Mucosa of rectum (tissue), 2 donors: ENCODE results near the gene EEF1B2.
"Not testable (repeated sequence)": the region's sequence is repeated elsewhere in the genome, so short reads cannot be mapped to it uniquely, and the experiment has no call there.

Experiments
- H3K27ac ChIP-seq, 2 donors: one replicate each; pipeline ENCODE4 v1.7.0; 2013; ENCODE audit warnings: inconsistent platforms in 2 of 2, low read depth in 2 of 2, low read length in 2 of 2
- H3K27me3 ChIP-seq, 2 donors: one replicate each; pipeline ENCODE4 v1.7.0; 2013; ENCODE audit warnings: low read length in 2 of 2; ENCODE audit not compliant: control insufficient read depth in 2 of 2, insufficient read depth in 2 of 2
- H3K36me3 ChIP-seq, 2 donors: one replicate each; pipeline ENCODE4 v1.7.0; 2013; ENCODE audit warnings: low read length in 2 of 2; ENCODE audit not compliant: control insufficient read depth in 2 of 2, insufficient read depth in 2 of 2
- H3K4me1 ChIP-seq, 2 donors: one replicate each; pipeline ENCODE4 v1.7.0; 2013; ENCODE audit warnings: low read length in 2 of 2, mild to moderate bottlenecking in 1 of 2; ENCODE audit not compliant: control insufficient read depth in 2 of 2, insufficient read depth in 2 of 2
- H3K4me3 ChIP-seq, 2 donors: one replicate each; pipeline ENCODE4 v1.7.0; 2013; ENCODE audit warnings: low read length in 2 of 2
- H3K9ac ChIP-seq, 2 donors: one replicate each; pipeline ENCODE4 v1.7.0; 2013; ENCODE audit warnings: low read length in 2 of 2, low read depth in 1 of 2, mild to moderate bottlenecking in 1 of 2
- H3K9me3 ChIP-seq, 2 donors: one replicate each; pipeline ENCODE4 v1.7.0; 2013; ENCODE audit warnings: low read length in 2 of 2; ENCODE audit not compliant: control insufficient read depth in 2 of 2
- donor health status: healthy.
- donor health status: Normal muscosa, but diverticular disease.

Gene EEF1B2

DNA sequence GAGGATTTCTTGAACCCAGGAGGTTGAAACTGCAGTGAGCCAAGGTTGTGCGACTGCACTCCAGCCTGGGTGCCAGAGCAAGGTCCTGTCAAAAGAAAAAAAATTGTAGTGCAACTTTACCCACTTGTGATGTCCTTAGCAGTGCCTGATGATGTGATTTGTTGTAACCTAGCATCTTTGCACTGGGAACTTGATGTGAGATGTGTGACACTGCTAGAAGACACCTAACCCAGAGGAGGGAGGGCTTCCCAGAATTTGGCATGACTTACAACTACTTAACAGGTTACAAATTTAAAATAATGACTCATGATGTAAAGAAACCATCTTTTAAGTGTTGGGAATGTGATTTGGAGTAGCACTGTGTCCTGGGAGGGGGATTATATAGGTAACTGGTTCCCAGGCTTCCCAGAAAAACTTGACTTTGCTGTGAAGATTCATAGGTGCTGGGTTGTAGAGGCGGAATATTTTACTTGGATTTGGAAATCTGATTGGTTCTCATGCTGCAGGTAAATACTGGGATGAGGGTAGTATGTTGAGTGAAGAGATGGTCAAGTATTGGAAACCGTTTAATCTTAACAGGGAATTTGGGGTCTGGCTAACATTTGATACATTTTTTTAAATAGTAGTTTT, 3.7 kb downstream of the EEF1B2 start:
- peaks cover 18 to 23% of the 10 kb centered on the region in 2 donors for H3K36me3 ChIP-seq
- peaks cover 8 to 9% of the 10 kb centered on the region in 2 donors for H3K4me1 ChIP-seq
- no peak overlapping the region for H3K9ac ChIP-seq
- H3K27me3 ChIP-seq: no peaks in the 10 kb centered on the region
- H3K27ac ChIP-seq: no peak overlapping the region
- no peaks in the 10 kb centered on the region for H3K9me3 ChIP-seq
- H3K4me3 ChIP-seq: no peak overlapping the region

DNA sequence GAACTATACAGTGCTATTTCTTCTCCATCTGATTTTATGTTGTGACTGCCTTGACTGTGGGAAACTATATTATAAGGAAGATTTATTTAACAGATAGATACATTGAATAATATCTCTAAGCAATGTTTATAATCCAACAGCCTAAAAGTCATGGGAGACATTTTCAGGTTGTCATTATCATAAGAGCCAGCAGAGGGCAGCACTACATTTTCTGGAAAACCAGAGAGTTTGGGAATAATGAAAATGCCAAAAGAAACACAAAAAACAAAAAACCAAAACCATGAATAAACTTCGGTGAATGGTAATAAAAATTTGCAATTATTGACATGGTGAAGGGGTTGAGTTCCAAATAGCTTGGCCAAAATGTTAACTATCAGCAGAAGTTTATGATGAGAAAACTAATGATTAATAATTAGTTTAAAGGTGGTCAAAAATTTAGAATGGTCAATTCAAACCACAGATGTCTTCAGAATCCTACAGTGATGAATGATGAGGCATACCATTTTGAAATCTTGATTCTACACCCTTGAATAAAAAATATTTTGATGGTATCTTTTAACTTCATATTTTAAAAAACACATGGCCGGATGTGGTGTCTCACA, 4.7 kb downstream of the EEF1B2 start:
- H3K27ac ChIP-seq: no peak overlapping the region
- no peaks in the 10 kb centered on the region for H3K9me3 ChIP-seq
- no peak overlapping the region for H3K9ac ChIP-seq
- peaks cover 8 to 9% of the 10 kb centered on the region in 2 donors for H3K4me1 ChIP-seq
- no peak overlapping the region for H3K4me3 ChIP-seq
- peaks cover 18 to 23% of the 10 kb centered on the region in 2 donors for H3K36me3 ChIP-seq
- no peaks in the 10 kb centered on the region for H3K27me3 ChIP-seq

DNA sequence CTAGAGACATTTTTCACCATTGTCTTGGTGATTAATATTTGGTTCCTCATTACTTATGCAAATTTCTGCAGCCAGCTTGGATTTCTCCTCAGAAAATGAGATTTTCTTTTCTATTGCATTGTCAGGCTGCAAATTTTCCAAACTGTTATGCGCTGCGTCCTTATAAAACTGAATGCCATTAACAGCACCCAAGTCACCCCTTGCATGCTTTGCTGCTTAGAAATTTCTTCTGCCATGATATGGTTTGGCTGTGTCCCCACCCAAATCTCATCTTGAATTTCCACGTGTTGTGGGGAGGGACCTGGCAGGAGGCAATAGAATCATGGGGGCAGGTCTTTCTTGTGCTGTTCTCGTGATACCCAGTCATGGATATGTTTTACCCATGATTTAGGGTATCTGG, 8.5 kb downstream of the EEF1B2 start:
- H3K4me1 ChIP-seq, H3K27me3 ChIP-seq, H3K4me3 ChIP-seq, H3K36me3 ChIP-seq, H3K27ac ChIP-seq, H3K9me3 ChIP-seq, H3K9ac ChIP-seq: not testable (repeated sequence)

DNA sequence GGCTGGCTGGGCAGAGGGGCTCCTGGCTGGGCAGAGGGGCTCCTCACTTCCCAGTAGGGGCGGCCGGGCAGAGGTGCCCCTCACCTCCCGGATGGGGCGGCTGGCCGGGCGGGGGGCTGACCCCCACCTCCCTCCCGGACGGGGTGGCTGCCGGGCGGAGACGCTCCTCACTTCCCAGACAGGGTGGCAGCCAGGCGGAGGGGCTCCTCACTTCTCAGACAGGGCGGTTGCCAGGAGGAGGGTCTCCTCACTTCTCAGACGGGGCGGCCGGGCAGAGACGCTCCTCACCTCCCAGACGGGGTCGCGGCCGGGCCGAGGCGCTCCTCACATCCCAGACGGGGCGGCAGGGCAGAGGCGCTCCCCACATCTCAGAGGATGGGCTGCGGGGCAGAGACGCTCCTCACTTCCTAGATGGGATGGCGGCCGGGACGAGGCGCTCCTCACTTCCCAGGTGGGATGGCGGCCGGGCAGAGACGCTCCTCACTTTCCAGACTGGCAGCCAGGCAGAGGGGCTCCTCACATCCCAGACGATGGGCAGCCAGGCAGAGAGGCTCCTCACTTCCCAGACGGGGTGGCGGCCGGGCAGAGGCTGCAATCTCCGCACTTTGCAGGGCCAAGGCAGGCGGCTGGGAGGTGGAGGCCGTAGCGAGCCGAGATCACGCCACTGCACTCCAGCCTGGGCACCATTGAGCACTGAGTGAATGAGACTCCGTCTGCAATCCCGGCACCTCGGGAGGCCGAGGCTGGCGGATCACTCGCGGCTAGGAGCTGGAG, 12.1 kb downstream of the EEF1B2 start:
- H3K27me3 ChIP-seq, H3K9me3 ChIP-seq, H3K36me3 ChIP-seq, H3K4me1 ChIP-seq, H3K27ac ChIP-seq, H3K9ac ChIP-seq, H3K4me3 ChIP-seq: not testable (repeated sequence)

DNA sequence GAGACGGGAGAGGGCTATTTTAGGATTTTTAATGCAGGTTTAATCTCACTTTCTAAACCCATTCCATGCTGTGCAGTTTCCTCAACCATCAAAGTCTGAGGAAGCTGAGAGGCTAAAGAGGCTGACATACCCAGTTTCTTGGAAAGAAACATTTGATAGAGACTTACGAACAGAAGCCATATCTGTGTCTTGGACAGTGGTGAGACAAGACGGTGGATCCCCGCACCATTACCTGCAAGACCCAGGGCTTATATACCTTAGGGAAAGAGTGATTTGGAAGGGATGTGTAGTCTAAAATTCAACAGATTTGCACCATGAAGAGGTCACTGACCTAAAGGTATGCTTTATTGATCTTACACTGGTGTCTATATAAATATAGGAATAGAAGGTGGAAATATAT, 13.5 kb downstream of the EEF1B2 start:
- Histone ChIP-seq H3K9ac (no peak overlapping the region), H3K9me3 (no peaks in the 10 kb centered on the region), H3K36me3 (no peaks in the 10 kb centered on the region), H3K4me3 (no peak overlapping the region), H3K27me3 (no peaks in the 10 kb centered on the region), H3K4me1 (no peaks in the 10 kb centered on the region), H3K27ac (no peak overlapping the region)

DNA sequence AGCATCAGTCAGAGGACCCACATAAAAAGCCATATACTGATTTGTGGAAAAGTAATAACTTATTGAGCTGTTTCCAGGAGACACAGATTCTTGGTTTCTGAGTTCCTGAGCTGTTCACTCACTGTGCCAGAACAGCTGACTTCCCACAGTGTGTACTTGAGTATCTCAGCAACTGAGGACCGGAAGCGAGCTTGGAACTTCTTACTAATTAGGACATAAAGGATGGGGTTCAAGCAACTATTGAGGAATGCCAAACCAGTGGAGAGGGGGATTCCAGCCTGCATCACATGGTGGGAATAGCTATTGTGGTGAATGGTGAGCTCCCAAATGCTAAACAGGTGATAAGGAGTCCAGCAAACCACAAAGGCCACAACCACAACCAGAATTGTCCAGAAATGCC, 16.4 kb downstream of the EEF1B2 start:
- Histone ChIP-seq H3K27me3 (no peaks in the 10 kb centered on the region), H3K4me1 (no peaks in the 10 kb centered on the region), H3K9ac (no peak overlapping the region), H3K36me3 (no peaks in the 10 kb centered on the region), H3K4me3 (no peak overlapping the region), H3K27ac (no peak overlapping the region), H3K9me3 (no peaks in the 10 kb centered on the region)

DNA sequence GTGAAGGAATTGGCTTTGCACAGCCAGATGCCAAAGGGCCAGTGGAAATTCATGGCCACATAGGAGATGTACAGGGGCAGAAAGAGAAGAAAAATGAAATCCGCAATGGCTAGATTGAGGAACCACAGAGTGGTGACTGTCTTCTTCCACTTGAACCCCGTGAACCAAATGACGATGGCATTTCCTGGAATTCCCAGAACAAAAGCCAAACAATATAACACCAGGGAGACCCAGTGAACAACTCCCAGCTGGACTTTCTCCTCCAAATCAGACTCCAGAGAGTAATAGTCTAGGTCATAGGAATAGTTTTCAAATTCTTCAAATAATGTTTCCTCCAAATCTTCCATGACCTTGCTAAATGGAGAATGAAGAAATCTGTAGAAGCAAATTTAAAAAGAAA, 17.2 kb downstream of the EEF1B2 start:
- H3K27me3 ChIP-seq: no peaks in the 10 kb centered on the region
- H3K9me3 ChIP-seq: no peaks in the 10 kb centered on the region
- no peak overlapping the region for H3K27ac ChIP-seq
- no peaks in the 10 kb centered on the region for H3K4me1 ChIP-seq
- no peaks in the 10 kb centered on the region for H3K36me3 ChIP-seq
- H3K9ac ChIP-seq: no peak overlapping the region
- H3K4me3 ChIP-seq: no peak overlapping the region

DNA sequence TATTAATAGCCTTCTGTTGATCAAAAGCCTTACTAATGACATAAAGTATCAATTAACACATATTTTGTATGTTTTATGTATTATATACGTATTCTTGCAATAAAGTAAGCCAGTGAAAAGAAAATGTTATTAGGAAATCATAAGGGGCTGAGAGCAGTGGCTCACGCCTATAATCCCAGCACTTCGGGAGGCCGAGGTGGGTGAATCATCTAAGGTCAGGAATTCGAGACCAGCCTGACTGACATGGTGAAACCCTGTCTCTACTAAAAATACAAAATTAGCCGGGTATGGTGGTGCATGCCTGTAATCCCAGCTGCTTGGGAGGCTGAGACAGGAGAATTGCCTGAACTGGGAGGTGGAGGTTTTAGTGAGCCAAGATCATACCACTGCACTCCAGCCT, 21.8 kb downstream of the EEF1B2 start:
- not testable (repeated sequence) for H3K4me3 ChIP-seq, H3K9me3 ChIP-seq, H3K9ac ChIP-seq, H3K36me3 ChIP-seq, H3K4me1 ChIP-seq, H3K27me3 ChIP-seq, H3K27ac ChIP-seq

DNA sequence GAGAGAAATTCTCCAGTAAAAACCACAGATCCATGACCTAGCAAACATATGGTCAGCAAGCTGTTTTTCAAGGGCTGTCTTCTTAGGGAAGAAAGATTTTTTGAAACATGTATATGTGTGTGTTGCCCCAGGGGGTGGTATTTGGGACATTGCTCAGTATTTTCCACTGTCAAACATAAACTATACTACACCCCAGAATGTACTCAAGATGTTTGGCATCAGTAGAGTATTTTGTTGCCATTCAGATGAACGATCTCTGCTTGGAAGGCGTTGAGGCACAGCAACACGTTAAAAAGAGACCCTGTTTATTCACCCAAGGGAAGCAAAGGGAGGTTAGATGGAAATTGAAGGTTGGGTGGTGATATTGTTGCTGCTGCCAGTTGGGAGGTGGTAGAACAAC, 30.0 kb downstream of the EEF1B2 start:
- Histone ChIP-seq H3K27ac (no peak overlapping the region), H3K36me3 (no peaks in the 10 kb centered on the region), H3K27me3 (peaks cover 0 to 2% of the 10 kb centered on the region in 2 donors), H3K9me3 (no peaks in the 10 kb centered on the region), H3K9ac (no peak overlapping the region), H3K4me1 (no peaks in the 10 kb centered on the region), H3K4me3 (no peak overlapping the region)

DNA sequence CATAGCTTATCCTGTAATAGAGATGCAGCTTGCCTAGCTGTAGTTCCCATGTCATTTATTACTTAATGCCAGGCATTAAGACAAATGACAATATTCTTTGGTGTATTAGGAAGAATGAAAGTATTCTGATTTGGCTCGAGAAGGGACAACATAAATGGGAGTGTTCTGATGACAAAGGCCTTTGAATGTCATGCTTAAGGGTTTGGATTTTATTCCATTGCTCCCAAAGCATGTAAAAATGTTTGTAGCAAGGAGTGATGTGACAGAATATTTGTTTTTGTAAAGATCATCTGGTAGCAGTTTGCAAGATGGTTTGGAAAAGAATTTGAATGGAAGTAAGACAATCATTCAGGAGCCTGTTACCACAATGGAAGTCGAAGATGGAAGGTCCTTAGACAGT, 30.4 kb downstream of the EEF1B2 start:
- Histone ChIP-seq H3K4me3 (no peak overlapping the region), H3K27me3 (peaks cover 0 to 2% of the 10 kb centered on the region in 2 donors), H3K27ac (no peak overlapping the region), H3K4me1 (no peaks in the 10 kb centered on the region), H3K9me3 (no peaks in the 10 kb centered on the region), H3K36me3 (no peaks in the 10 kb centered on the region), H3K9ac (no peak overlapping the region)
